MM.1S (cell line): ENCODE results near the gene FOXN4.

Experiments used
- DNase-seq: peaks from one replicate; pipeline ENCODE4 v3.0.0-alpha.2; 2015
- H2AFZ ChIP-seq: fragments of 300-600 bp; sonication (generic); 2 replicates; pipeline ENCODE4 v1.6.0; 2016; ENCODE audit warnings: antibody characterized with exemption, low read length
- H3F3A ChIP-seq: fragments of 300-600 bp; sonication (generic); 2 replicates; pipeline ENCODE4 v1.6.1; 2016; ENCODE audit warnings: mild to moderate bottlenecking, antibody characterized with exemption, low read length, moderate library complexity, mixed read lengths; ENCODE audit not compliant: insufficient read depth
- H3K27ac ChIP-seq: fragments of 300-600 bp; sonication (generic); 2 replicates; pipeline ENCODE4 v1.5.1; 2016; ENCODE audit warnings: mild to moderate bottlenecking, low read length
- H3K27me3 ChIP-seq: fragments of 300-600 bp; sonication (generic); replicated peaks from 2 replicates; pipeline ENCODE4 v1.6.0; 2016; ENCODE audit warnings: low read length; ENCODE audit not compliant: insufficient read depth
- H3K36me3 ChIP-seq: fragments of 300-600 bp; sonication (generic); replicated peaks from 2 replicates; pipeline ENCODE4 v1.6.1; 2016; ENCODE audit warnings: mild to moderate bottlenecking, low read length, mixed read lengths; ENCODE audit not compliant: insufficient read depth
- H3K4me1 ChIP-seq: fragments of 300-600 bp; sonication (generic); 2 replicates; pipeline ENCODE4 v1.6.1; 2016; ENCODE audit warnings: low read length, mixed read lengths
- H3K4me2 ChIP-seq: fragments of 300-600 bp; sonication (generic); 2 replicates; pipeline ENCODE4 v1.6.0; 2016; ENCODE audit warnings: low read depth, low read length
- H3K4me3 ChIP-seq: fragments of 300-600 bp; sonication (generic); 2 replicates; pipeline ENCODE4 v1.5.1; 2016; ENCODE audit warnings: low read length, mixed read lengths
- H3K79me2 ChIP-seq: fragments of 300-600 bp; sonication (generic); 2 replicates; pipeline ENCODE4 v1.6.1; 2016; ENCODE audit warnings: mixed run types, low read length, mixed read lengths
- H3K9ac ChIP-seq: fragments of 300-600 bp; sonication (generic); 2 replicates; pipeline ENCODE4 v1.6.1; 2016; ENCODE audit warnings: low read length, mixed read lengths
- H3K9me2 ChIP-seq: fragments of 300-600 bp; sonication (generic); replicated peaks from 2 replicates; pipeline ENCODE4 v1.6.1; 2016; ENCODE audit warnings: mild to moderate bottlenecking, low read length, mixed read lengths; ENCODE audit not compliant: insufficient read depth
- H3K9me3 ChIP-seq: fragments of 300-600 bp; sonication (generic); replicated peaks from 2 replicates; pipeline ENCODE4 v1.6.1; 2016; ENCODE audit warnings: mild to moderate bottlenecking, low read length, mixed read lengths; ENCODE audit not compliant: insufficient read depth
- H4K20me1 ChIP-seq: fragments of 300-600 bp; sonication (generic); 2 replicates; pipeline ENCODE4 v1.6.1; 2016; ENCODE audit warnings: mild to moderate bottlenecking, low read length, moderate library complexity, mixed read lengths; ENCODE audit not compliant: insufficient read depth
- EZH2 ChIP-seq: fragments of 300-600 bp; sonication (generic); optimal IDR thresholded peaks from 2 replicates; pipeline ENCODE3; 2017; ENCODE audit warnings: low read depth, mild to moderate bottlenecking, antibody characterized with exemption, low read length, mixed read lengths
- EZH2phosphoT487 ChIP-seq: fragments of 300-600 bp; sonication (generic); IDR thresholded peaks from 2 replicates; pipeline ENCODE4 v1.6.1; 2018; ENCODE audit warnings: antibody characterized with exemption, low read length
- TF ChIP-seq, protein P1 (sequence below): fragments of 300-600 bp; sonication (generic); IDR thresholded peaks from 2 replicates; pipeline ENCODE4 v1.5.1; 2016; ENCODE audit warnings: antibody characterized with exemption, low read length, mixed read lengths

The FOXN4 gene, protein sequence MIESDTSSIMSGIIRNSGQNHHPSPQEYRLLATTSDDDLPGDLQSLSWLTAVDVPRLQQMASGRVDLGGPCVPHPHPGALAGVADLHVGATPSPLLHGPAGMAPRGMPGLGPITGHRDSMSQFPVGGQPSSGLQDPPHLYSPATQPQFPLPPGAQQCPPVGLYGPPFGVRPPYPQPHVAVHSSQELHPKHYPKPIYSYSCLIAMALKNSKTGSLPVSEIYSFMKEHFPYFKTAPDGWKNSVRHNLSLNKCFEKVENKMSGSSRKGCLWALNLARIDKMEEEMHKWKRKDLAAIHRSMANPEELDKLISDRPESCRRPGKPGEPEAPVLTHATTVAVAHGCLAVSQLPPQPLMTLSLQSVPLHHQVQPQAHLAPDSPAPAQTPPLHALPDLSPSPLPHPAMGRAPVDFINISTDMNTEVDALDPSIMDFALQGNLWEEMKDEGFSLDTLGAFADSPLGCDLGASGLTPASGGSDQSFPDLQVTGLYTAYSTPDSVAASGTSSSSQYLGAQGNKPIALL

DNA sequence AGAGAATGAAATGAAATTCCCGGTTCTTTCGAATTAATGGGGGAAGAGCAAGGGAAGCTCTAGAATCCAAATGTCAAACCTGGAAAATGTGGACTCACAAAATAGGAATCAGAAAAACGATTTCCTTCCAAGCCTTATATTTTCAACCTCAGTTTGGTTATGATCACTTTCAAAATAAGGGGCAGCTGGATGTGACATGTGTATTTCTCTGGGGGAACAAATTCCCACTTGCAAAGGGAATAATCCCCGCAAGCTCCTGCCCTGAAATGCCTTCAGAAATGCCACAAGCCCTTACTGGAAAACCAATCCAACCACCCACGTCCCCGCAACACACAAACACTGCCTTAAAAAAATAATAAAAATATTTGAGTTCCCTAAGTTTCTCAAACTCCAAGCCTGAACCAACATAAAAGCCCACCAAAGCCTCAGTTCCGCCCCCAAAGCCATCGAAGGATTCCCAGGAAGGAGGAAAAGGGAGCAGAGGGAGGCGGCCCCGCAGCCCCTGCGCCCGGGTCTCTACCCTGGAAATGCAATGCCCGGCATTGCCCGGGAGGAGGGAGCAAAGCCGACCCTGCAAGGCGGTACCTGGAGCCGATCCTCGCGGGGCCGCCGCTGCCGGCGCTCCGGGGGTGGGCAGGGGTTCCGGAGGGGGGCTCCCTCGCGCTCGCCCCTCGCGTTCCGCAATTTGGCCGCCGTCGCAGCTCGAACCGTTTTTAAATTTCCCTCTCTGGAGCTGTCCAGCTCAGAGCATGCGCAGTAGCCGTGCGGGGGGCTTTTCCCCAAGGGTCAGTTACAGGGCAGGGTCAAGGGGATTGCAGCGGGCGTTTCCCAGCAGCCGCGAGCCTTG lies at the start of gene FOXN4:
Gene FOXN4 (minus strand): TSS at position 751 of the 847 bp plus-strand sequence. CDS start 963 bp downstream, outside the sequence.
- Histone ChIP-seq H3K9me2 (no peaks in the 10 kb centered on the region), H3K4me1 (peaks cover 7% of the 10 kb centered on the region; the same call in 1 of the 2 replicates), H3K9me3 (no peaks in the 10 kb centered on the region), H2AFZ (peak within 1 kb of the TSS; percentile 96), H4K20me1 (no peaks in the 10 kb centered on the region), H3K27me3 (peaks cover 8% of the 10 kb centered on the region), H3K4me3 (peak within 1 kb of the TSS; percentile 85), H3K36me3 (no peaks in the 10 kb centered on the region), H3K9ac (peak within 1 kb of the TSS; percentile 69), H3K79me2 (no peaks in the 10 kb centered on the region), H3K4me2 (peak within 1 kb of the TSS; percentile 97), H3F3A (peaks cover 13% of the 10 kb centered on the region), H3K27ac (peak within 1 kb of the TSS; percentile 37; the same call in 1 of the 2 replicates)
- DNase-seq, result no peak
- TF ChIP-seq EZH2phosphoT487 (no peak), EZH2 (no peak)
- TF ChIP-seq, protein P1, sequence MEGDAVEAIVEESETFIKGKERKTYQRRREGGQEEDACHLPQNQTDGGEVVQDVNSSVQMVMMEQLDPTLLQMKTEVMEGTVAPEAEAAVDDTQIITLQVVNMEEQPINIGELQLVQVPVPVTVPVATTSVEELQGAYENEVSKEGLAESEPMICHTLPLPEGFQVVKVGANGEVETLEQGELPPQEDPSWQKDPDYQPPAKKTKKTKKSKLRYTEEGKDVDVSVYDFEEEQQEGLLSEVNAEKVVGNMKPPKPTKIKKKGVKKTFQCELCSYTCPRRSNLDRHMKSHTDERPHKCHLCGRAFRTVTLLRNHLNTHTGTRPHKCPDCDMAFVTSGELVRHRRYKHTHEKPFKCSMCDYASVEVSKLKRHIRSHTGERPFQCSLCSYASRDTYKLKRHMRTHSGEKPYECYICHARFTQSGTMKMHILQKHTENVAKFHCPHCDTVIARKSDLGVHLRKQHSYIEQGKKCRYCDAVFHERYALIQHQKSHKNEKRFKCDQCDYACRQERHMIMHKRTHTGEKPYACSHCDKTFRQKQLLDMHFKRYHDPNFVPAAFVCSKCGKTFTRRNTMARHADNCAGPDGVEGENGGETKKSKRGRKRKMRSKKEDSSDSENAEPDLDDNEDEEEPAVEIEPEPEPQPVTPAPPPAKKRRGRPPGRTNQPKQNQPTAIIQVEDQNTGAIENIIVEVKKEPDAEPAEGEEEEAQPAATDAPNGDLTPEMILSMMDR, result no peak

DNA sequence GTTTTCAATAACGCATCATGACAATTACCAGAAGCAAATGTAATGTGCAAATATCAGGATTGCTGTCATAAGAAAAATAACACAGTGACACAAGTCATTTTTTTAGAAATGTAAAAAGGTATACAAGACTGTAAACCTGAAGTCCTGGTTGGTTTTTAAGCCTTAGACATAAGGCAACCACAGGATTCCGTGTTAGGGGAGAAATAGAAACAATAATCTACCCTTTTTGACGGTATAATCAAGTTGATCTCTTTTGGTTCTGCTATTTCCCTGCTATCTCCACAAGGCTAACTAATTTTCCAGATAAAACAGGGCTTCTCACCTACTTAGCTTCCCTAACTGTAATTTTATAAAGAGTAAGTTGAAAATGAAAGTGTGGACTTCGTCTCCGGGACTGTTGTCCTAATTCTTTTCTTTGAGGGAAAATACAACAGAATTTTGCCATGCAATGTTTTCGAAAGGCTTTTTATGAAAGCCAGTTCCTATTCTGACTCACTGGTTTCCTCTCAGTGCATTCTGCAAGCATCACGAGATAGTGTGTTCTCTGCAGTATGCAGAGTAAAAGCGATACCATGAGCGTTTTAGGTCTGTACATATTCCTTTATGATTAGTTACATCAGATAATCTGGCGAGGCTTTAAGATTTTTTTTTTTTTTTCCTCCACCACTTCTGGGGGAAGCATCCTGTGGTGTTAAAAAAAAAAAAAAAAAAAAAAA lies 49.2 kb upstream of the FOXN4 start:
- Histone ChIP-seq H4K20me1 (no peaks in the 10 kb centered on the region), H3K4me1 (no peaks in the 10 kb centered on the region), H3K4me3 (peak overlapping the region; percentile 28; the same call in 1 of the 2 replicates), H3K9me2 (no peaks in the 10 kb centered on the region), H3K9me3 (no peaks in the 10 kb centered on the region), H3K36me3 (no peaks in the 10 kb centered on the region), H3K27ac (peak overlapping the region; percentile 11; the same call in 1 of the 2 replicates), H2AFZ (peak overlapping the region; percentile 3; the same call in 1 of the 2 replicates), H3K79me2 (no peaks in the 10 kb centered on the region), H3K9ac (no peak overlapping the region), H3F3A (no peaks in the 10 kb centered on the region), H3K4me2 (peak overlapping the region; percentile 43; the same call in 1 of the 2 replicates), H3K27me3 (no peaks in the 10 kb centered on the region)
- peak; percentile 52 for DNase-seq
- TF ChIP-seq EZH2phosphoT487, result no peak
- TF ChIP-seq, protein P1, result no peak
- TF ChIP-seq EZH2, result no peak

DNA sequence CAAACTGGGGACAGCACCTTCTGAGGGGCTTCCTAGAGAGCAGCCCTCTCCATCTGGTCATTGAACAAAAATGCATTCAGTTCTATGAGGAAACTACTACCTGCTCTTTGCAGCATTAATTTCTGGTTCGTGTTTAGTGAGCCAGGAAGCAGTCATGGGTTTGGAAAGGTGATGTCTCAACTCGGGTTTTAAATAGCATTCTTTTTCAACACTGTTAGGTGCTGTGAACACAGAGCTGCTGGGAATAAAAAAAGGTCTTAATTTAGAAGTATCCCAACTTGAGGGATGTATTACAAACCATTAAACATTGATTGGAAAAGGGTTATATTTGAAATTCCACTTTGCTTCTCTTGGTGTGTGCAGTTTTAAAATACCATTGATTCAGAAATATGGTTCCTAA lies 47.9 kb upstream of the FOXN4 start:
- H3K79me2 ChIP-seq, result no peaks in the 10 kb centered on the region
- no peaks in the 10 kb centered on the region for H3K27me3 ChIP-seq
- no peak overlapping the region for H2AFZ ChIP-seq
- no peaks in the 10 kb centered on the region for H3F3A ChIP-seq
- H3K9me3 ChIP-seq, result no peaks in the 10 kb centered on the region
- no peaks in the 10 kb centered on the region for H3K4me1 ChIP-seq
- H3K27ac ChIP-seq, result no peak overlapping the region
- H3K9me2 ChIP-seq, result no peaks in the 10 kb centered on the region
- DNase-seq, result no peak
- no peak overlapping the region for H3K9ac ChIP-seq
- H3K4me2 ChIP-seq, result no peak overlapping the region
- H3K4me3 ChIP-seq, result no peak overlapping the region
- TF ChIP-seq, protein P1, result no peak
- TF ChIP-seq EZH2phosphoT487, result no peak
- TF ChIP-seq EZH2, result no peak
- no peaks in the 10 kb centered on the region for H4K20me1 ChIP-seq
- H3K36me3 ChIP-seq, result no peaks in the 10 kb centered on the region
